ENCODE measurements around the gene CYFIP1. TPM values are rescaled to one million over a fixed set of nuclear protein-coding genes. Genes with fewer than 3 reads are reported as not detected.

The CYFIP1 gene
- total and polyA plus RNA-seq, 2 donors (not counting 1 experiment from before 2014, with no cell fraction given), result 59.4 to 102 TPM

GRCh38 chr15:22974745-22975144 is 5.4 kb downstream of the CYFIP1 start:
- DNase-seq (ENCODE audit: low read depth in 2 of 2), result no peak
- no peaks in the 10 kb centered on the region for H3K36me3 ChIP-seq (ENCODE audit: control insufficient read depth, insufficient read depth, low read length)
- no peaks in the 10 kb centered on the region for H3K4me1 ChIP-seq (ENCODE audit: control insufficient read depth, extremely low read depth, insufficient read depth, low read length)
- H4K20me1 ChIP-seq (ENCODE audit: control insufficient read depth, extremely low read depth, insufficient read depth, low read length), result no peaks in the 10 kb centered on the region
- H3K9me3 ChIP-seq (ENCODE audit: control insufficient read depth, insufficient read depth, low read depth, low read length), result no peaks in the 10 kb centered on the region
- no peak overlapping the region for H3K4me2 ChIP-seq (ENCODE audit: extremely low read depth, insufficient read depth, low read length)
- no peaks in the 10 kb centered on the region for H3K27me3 ChIP-seq (ENCODE audit: control insufficient read depth, insufficient read depth, low read length)
- no peak overlapping the region for H3K27ac ChIP-seq (ENCODE audit: insufficient read depth, low read length)
- H3K9ac ChIP-seq (ENCODE audit: insufficient read depth, low read length), result no peak overlapping the region
- TF ChIP-seq CTCF (conservative IDR thresholded peaks at IDR 0.05 in 1 of 2, IDR thresholded peaks at IDR 0.05 in 1 of 2; ENCODE audit: low read depth in 1 of 2, low read length in 2 of 2) (no peak), EZH2 (IDR thresholded peaks at IDR 0.05; ENCODE audit: low read length, missing control alignments) (no peak)
- no peak overlapping the region for H3K4me3 ChIP-seq (replicated peaks in 1 of 4; ENCODE audit: control extremely low read depth in 1 of 4, insufficient read depth in 1 of 4, low read depth in 3 of 4, low read length in 4 of 4)
- no peak overlapping the region for H2AFZ ChIP-seq (ENCODE audit: low read length)
- peaks cover 84% of the 10 kb centered on the region for H3K79me2 ChIP-seq (ENCODE audit: control insufficient read depth, insufficient read depth, low read length)

GRCh38 chr15:22973987-22974386 is 6.2 kb downstream of the CYFIP1 start:
- TF ChIP-seq CTCF (conservative IDR thresholded peaks at IDR 0.05 in 1 of 2, IDR thresholded peaks at IDR 0.05 in 1 of 2; ENCODE audit: low read depth in 1 of 2, low read length in 2 of 2) (no peak), EZH2 (IDR thresholded peaks at IDR 0.05; ENCODE audit: low read length, missing control alignments) (no peak)
- peaks cover 84% of the 10 kb centered on the region for H3K79me2 ChIP-seq (ENCODE audit: control insufficient read depth, insufficient read depth, low read length)

GRCh38 chr15:22973286-22973685 is 6.9 kb downstream of the CYFIP1 start:
- no peaks in the 10 kb centered on the region for H4K20me1 ChIP-seq (ENCODE audit: control insufficient read depth, extremely low read depth, insufficient read depth, low read length)
- H3K36me3 ChIP-seq (ENCODE audit: control insufficient read depth, insufficient read depth, low read length), result no peaks in the 10 kb centered on the region
- H3K27me3 ChIP-seq (ENCODE audit: control insufficient read depth, insufficient read depth, low read length), result no peaks in the 10 kb centered on the region
- H2AFZ ChIP-seq (ENCODE audit: low read length), result no peak overlapping the region
- no peak overlapping the region for H3K4me3 ChIP-seq (replicated peaks in 1 of 4; ENCODE audit: control extremely low read depth in 1 of 4, insufficient read depth in 1 of 4, low read depth in 3 of 4, low read length in 4 of 4)
- H3K9me3 ChIP-seq (ENCODE audit: control insufficient read depth, insufficient read depth, low read depth, low read length), result no peaks in the 10 kb centered on the region
- peaks cover 4% of the 10 kb centered on the region for H3K4me1 ChIP-seq (ENCODE audit: control insufficient read depth, extremely low read depth, insufficient read depth, low read length)
- DNase-seq (ENCODE audit: low read depth in 2 of 2), result no peak
- no peak overlapping the region for H3K4me2 ChIP-seq (ENCODE audit: extremely low read depth, insufficient read depth, low read length)
- no peak for TF ChIP-seq EZH2 (IDR thresholded peaks at IDR 0.05; ENCODE audit: low read length, missing control alignments)
- no peak for TF ChIP-seq CTCF (conservative IDR thresholded peaks at IDR 0.05 in 1 of 2, IDR thresholded peaks at IDR 0.05 in 1 of 2; ENCODE audit: low read depth in 1 of 2, low read length in 2 of 2)
- no peak overlapping the region for H3K9ac ChIP-seq (ENCODE audit: insufficient read depth, low read length)
- H3K27ac ChIP-seq (ENCODE audit: insufficient read depth, low read length), result no peak overlapping the region
- H3K79me2 ChIP-seq (ENCODE audit: control insufficient read depth, insufficient read depth, low read length), result peaks cover 81% of the 10 kb centered on the region

More at GRCh38 chr15:22973987-22974386, 6.2 kb downstream of the CYFIP1 start:
- Histone ChIP-seq H3K4me2 (ENCODE audit: extremely low read depth, insufficient read depth, low read length) (no peak overlapping the region), H3K27ac (ENCODE audit: insufficient read depth, low read length) (no peak overlapping the region), H4K20me1 (ENCODE audit: control insufficient read depth, extremely low read depth, insufficient read depth, low read length) (no peaks in the 10 kb centered on the region), H3K27me3 (ENCODE audit: control insufficient read depth, insufficient read depth, low read length) (no peaks in the 10 kb centered on the region), H3K9me3 (ENCODE audit: control insufficient read depth, insufficient read depth, low read depth, low read length) (no peaks in the 10 kb centered on the region), H3K4me1 (ENCODE audit: control insufficient read depth, extremely low read depth, insufficient read depth, low read length) (no peaks in the 10 kb centered on the region), H3K4me3 (replicated peaks in 1 of 4; ENCODE audit: control extremely low read depth in 1 of 4, insufficient read depth in 1 of 4, low read depth in 3 of 4, low read length in 4 of 4) (no peak overlapping the region), H2AFZ (ENCODE audit: low read length) (no peak overlapping the region), H3K9ac (ENCODE audit: insufficient read depth, low read length) (no peak overlapping the region), H3K36me3 (ENCODE audit: control insufficient read depth, insufficient read depth, low read length) (no peaks in the 10 kb centered on the region)
- no peak for DNase-seq (ENCODE audit: low read depth in 2 of 2)
